ENCODE results near the gene NOC2L. TPM values are rescaled to one million over a fixed set of nuclear protein-coding genes. Genes with fewer than 3 reads are reported as not detected.
"Not testable (repeated sequence)": the region's sequence is repeated elsewhere in the genome, so short reads cannot be mapped to it uniquely, and the experiment has no call there.

The NOC2L gene
- total RNA-seq, 2 experiments from 2014 or later = 61.7 to 68.7 TPM

- peak; percentile 60 for DNase-seq
- H3K27me3 Mint-ChIP-seq (ENCODE audit: low read depth) = peaks cover 36% of the 10 kb centered on the region
- H3K36me3 Mint-ChIP-seq (ENCODE audit: low read depth) = no peaks in the 10 kb centered on the region
- H3K4me3 Mint-ChIP-seq = peak within 1 kb of the TSS; percentile 65
- peak; percentile 36 for ATAC-seq
- peak within 1 kb of the TSS; percentile 74 for H3K27ac Mint-ChIP-seq
- H3K4me1 Mint-ChIP-seq (ENCODE audit: low read depth) = peaks cover 29% of the 10 kb centered on the region
- H3K9me3 Mint-ChIP-seq (ENCODE audit: insufficient read depth) = no peaks in the 10 kb centered on the region
- CTCF ChIA-PET = interaction anchor here (1.1 to 3.6 kb wide), 3 partner anchors 14 to 63 kb away, joined by 3 to 14 read pairs (median 4); partner anchors contain the start of gene ISG15
- POLR2A ChIA-PET = no interaction called here
These were observed 40.8 kb upstream of the NOC2L start, which contains the start of gene HES4 for GRCh38 chr1:999725-1000356. HES4 (minus strand) TSS chr1:1000097; CDS start chr1:999973, 124 bp downstream.

- CTCF ChIA-PET = interaction anchor here (1.1 to 3.6 kb wide), 3 partner anchors 15 to 64 kb away, joined by 3 to 14 read pairs (median 4); partner anchors contain the start of gene ISG15
- ATAC-seq = peak; percentile 16
These were observed 40.1 kb upstream of the NOC2L start for GRCh38 chr1:998995-999724.

DNA sequence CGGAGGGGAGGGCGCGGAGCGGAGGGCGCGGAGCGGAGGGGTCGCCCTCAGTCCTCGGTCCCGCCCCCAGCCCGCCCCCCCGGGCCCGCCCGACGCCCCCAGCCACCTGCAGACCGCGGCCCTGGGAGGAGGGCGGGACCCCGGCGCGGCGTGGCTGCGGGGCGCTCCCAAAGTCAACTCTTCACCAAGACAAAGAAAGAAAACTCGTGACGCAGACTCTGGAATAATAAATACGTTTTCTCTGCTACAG lies 39.6 kb upstream of the NOC2L start:
- H3K9me3 Mint-ChIP-seq (ENCODE audit: insufficient read depth) = no peaks in the 10 kb centered on the region
- H3K4me3 Mint-ChIP-seq = no peak overlapping the region
- POLR2A ChIA-PET = no interaction called here
- peaks cover 37% of the 10 kb centered on the region for H3K27me3 Mint-ChIP-seq (ENCODE audit: low read depth)
- no peak overlapping the region for H3K27ac Mint-ChIP-seq
- ATAC-seq = no peak
- DNase-seq = no peak
- CTCF ChIA-PET = interaction anchor here (3.6 kb wide), 1 partner anchor 15 kb away, joined by 14 read pairs; no protein-coding TSS in a partner anchor
- peaks cover 21% of the 10 kb centered on the region for H3K4me1 Mint-ChIP-seq (ENCODE audit: low read depth)
- H3K36me3 Mint-ChIP-seq (ENCODE audit: low read depth) = no peaks in the 10 kb centered on the region

More at GRCh38 chr1:998995-999724, 40.1 kb upstream of the NOC2L start:
- Mint-ChIP-seq H3K4me1 (ENCODE audit: low read depth) (peaks cover 22% of the 10 kb centered on the region), H3K27ac (no peak overlapping the region), H3K27me3 (ENCODE audit: low read depth) (peaks cover 37% of the 10 kb centered on the region), H3K4me3 (peak overlapping the region; percentile 42), H3K36me3 (ENCODE audit: low read depth) (no peaks in the 10 kb centered on the region), H3K9me3 (ENCODE audit: insufficient read depth) (no peaks in the 10 kb centered on the region)
- POLR2A ChIA-PET = no interaction called here
- DNase-seq = no peak

DNA sequence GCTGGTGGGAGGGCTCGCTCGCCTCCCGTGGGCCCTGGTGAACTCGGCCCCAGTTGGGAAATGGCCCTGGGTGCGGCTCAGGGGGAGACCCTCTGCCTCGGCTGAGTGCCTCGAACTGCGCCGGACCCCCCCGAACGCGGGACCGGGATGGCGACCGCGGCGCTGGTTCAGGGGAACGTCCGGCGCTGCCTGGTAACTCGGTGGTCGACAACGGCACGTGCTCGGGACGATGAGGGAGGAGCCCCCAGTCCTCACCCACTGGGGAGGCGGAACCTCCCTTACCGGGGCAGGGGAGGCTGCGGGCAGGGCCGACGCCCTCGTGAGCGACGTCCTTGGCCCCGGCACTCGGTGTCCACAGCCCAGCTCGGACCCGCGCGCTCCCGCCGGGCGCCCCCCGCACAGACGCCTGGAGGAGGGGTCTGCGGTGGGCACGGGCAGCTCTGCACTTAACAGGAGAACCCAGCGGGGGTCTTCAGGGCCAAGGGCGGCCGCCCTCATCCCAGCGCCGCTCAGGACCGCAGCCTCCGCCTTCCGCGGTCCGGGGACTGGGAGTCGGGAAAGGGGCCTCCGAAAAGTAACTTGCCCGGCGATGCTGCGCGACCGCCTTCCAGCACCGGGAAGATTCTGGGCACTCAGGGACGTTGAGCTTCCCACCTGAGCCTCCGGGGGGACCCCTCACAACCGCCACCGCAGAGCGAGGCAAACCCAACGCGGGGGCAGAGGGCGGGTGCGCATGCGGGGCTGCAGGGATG lies 39.1 kb upstream of the NOC2L start:
- no peak for DNase-seq
- ChIA-PET CTCF (interaction anchor here (3.6 kb wide), 1 partner anchor 14 kb away, joined by 14 read pairs; no protein-coding TSS in a partner anchor), POLR2A (interaction anchor here (0.9 kb wide), 1 partner anchor 16 kb away, joined by 3 read pairs; the partner anchor contains the start of gene ISG15)
- Mint-ChIP-seq H3K27ac (no peak overlapping the region), H3K9me3 (ENCODE audit: insufficient read depth) (no peaks in the 10 kb centered on the region), H3K27me3 (ENCODE audit: low read depth) (peaks cover 34% of the 10 kb centered on the region), H3K4me3 (no peak overlapping the region), H3K4me1 (ENCODE audit: low read depth) (peaks cover 18% of the 10 kb centered on the region), H3K36me3 (ENCODE audit: low read depth) (no peaks in the 10 kb centered on the region)
- ATAC-seq = no peak

GRCh38 chr1:997713-997992 lies 38.6 kb upstream of the NOC2L start:
- no peak overlapping the region for H3K27ac Mint-ChIP-seq
- DNase-seq = no peak
- peaks cover 17% of the 10 kb centered on the region for H3K4me1 Mint-ChIP-seq (ENCODE audit: low read depth)
- POLR2A ChIA-PET = interaction anchor here (0.9 kb wide), 1 partner anchor 16 kb away, joined by 3 read pairs; the partner anchor contains the start of gene ISG15
- H3K27me3 Mint-ChIP-seq (ENCODE audit: low read depth) = peaks cover 33% of the 10 kb centered on the region
- ATAC-seq = no peak
- peaks cover under 1% of the 10 kb centered on the region for H3K36me3 Mint-ChIP-seq (ENCODE audit: low read depth)
- CTCF ChIA-PET = interaction anchor here (0.8 to 3.6 kb wide), 2 partner anchors 14 to 66 kb away, joined by 3 to 14 read pairs; no protein-coding TSS in a partner anchor
- no peak overlapping the region for H3K4me3 Mint-ChIP-seq
- H3K9me3 Mint-ChIP-seq (ENCODE audit: insufficient read depth) = peaks cover 1% of the 10 kb centered on the region

DNA sequence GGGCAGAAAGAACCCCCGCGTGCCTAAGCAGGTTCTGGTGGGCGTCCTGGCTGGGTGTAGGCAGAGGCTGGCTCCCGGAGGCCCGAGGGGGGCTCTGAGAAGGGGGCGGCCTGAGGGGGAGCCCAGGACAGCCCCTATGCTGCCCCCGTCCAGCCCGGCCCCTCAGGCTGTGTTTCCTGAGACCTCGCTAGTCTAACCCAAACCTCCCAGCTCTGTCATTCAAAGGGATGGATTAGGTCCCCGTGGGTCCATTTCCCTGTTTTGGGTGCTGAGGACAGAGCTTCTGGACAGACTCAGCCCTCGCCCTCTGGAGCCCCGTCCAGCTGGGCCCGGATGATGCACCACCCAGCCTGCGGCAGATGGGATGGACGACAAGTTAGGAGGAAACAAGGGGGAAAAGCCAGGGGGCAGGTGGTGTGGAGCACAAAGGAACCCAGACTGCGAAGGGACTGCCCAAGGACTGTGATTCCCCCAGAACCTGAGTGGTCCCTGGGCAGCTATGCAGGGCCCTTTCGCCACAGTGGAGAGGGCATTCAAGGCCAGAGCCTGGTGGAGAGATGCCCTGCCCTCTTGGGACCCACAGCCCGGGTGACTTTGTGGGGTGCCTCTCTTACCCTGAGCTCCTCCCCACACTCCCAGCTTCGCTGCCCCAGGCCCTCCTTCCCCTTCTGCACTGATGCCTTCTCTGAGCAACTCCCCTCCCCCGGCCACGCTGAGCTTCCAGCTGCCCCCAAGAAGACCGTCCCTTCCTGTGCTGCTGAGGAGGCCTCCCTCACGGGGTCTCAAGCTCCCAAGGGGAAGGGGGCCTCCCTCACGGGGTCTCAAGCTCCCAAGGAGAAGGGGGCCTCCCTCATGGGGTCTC lies 38.0 kb upstream of the NOC2L start:
- no peak for DNase-seq
- ChIA-PET POLR2A (interaction anchor here (1.0 kb wide), 1 partner anchor 16 kb away, joined by 3 read pairs; the partner anchor contains the start of gene ISG15), CTCF (interaction anchor here (0.8 to 3.6 kb wide), 2 partner anchors 13 to 67 kb away, joined by 3 to 14 read pairs; no protein-coding TSS in a partner anchor)
- Mint-ChIP-seq H3K9me3 (ENCODE audit: insufficient read depth) (peaks cover 5% of the 10 kb centered on the region), H3K27ac (no peak overlapping the region), H3K4me3 (no peak overlapping the region), H3K27me3 (ENCODE audit: low read depth) (peaks cover 35% of the 10 kb centered on the region), H3K4me1 (ENCODE audit: low read depth) (peaks cover 20% of the 10 kb centered on the region), H3K36me3 (ENCODE audit: low read depth) (peaks cover 4% of the 10 kb centered on the region)
- no peak for ATAC-seq

GRCh38 chr1:995665-996633 lies 36.9 kb upstream of the NOC2L start:
- DNase-seq (no peak), ATAC-seq (no peak)
- peaks cover 8% of the 10 kb centered on the region for H3K9me3 Mint-ChIP-seq (ENCODE audit: insufficient read depth)
- H3K36me3 Mint-ChIP-seq (ENCODE audit: low read depth) = peaks cover 4% of the 10 kb centered on the region
- H3K27me3 Mint-ChIP-seq (ENCODE audit: low read depth) = peaks cover 35% of the 10 kb centered on the region
- H3K27ac Mint-ChIP-seq = peak overlapping the region; percentile 44
- H3K4me3 Mint-ChIP-seq = no peak overlapping the region
- POLR2A ChIA-PET = interaction anchor here (1.0 to 1.2 kb wide), 3 partner anchors 17 to 23 kb away, joined by 3 to 8 read pairs (median 3); partner anchors contain the start of gene ISG15
- H3K4me1 Mint-ChIP-seq (ENCODE audit: low read depth) = peaks cover 29% of the 10 kb centered on the region
- CTCF ChIA-PET = interaction anchor here (4.7 kb wide), 1 partner anchor 12 kb away, joined by 37 read pairs; no protein-coding TSS in a partner anchor

- not testable (repeated sequence) for H3K27ac Mint-ChIP-seq; H3K9me3 Mint-ChIP-seq (ENCODE audit: insufficient read depth); H3K4me3 Mint-ChIP-seq; ATAC-seq; DNase-seq; H3K36me3 Mint-ChIP-seq (ENCODE audit: low read depth)
- ChIA-PET CTCF (interaction anchor here (0.6 to 4.7 kb wide), 4 partner anchors 10 to 476 kb away, joined by 3 to 37 read pairs (median 4); partner anchors contain the start of gene ISG15), POLR2A (interaction anchor here (1.1 to 1.2 kb wide), 2 partner anchors 19 to 24 kb away, joined by 3 to 8 read pairs; partner anchors contain the start of gene ISG15)
- Mint-ChIP-seq H3K27me3 (ENCODE audit: low read depth) (peaks cover 35% of the 10 kb centered on the region), H3K4me1 (ENCODE audit: low read depth) (peaks cover 24% of the 10 kb centered on the region)
These were observed 35.5 kb upstream of the NOC2L start for GRCh38 chr1:994546-994945.

GRCh38 chr1:993379-993995 lies 34.4 kb upstream of the NOC2L start:
- Mint-ChIP-seq H3K27me3 (ENCODE audit: low read depth) (peaks cover 44% of the 10 kb centered on the region), H3K4me3 (no peak overlapping the region), H3K36me3 (ENCODE audit: low read depth) (peaks cover 4% of the 10 kb centered on the region), H3K27ac (no peak overlapping the region), H3K4me1 (ENCODE audit: low read depth) (peaks cover 22% of the 10 kb centered on the region), H3K9me3 (ENCODE audit: insufficient read depth) (peaks cover 8% of the 10 kb centered on the region)
- ChIA-PET CTCF (interaction anchor here (0.8 to 4.7 kb wide), 5 partner anchors 9 to 70 kb away, joined by 3 to 37 read pairs (median 11); partner anchors contain the start of gene ISG15), POLR2A (no interaction called here)
- ATAC-seq (no peak), DNase-seq (no peak)

- Mint-ChIP-seq H3K27ac (no peak overlapping the region), H3K36me3 (ENCODE audit: low read depth) (peaks cover 4% of the 10 kb centered on the region), H3K27me3 (ENCODE audit: low read depth) (peaks cover 46% of the 10 kb centered on the region), H3K4me1 (ENCODE audit: low read depth) (peaks cover 20% of the 10 kb centered on the region), H3K9me3 (ENCODE audit: insufficient read depth) (peaks cover 8% of the 10 kb centered on the region), H3K4me3 (no peak overlapping the region)
- ATAC-seq (no peak), DNase-seq (no peak)
- CTCF ChIA-PET = interaction anchor here (0.8 to 4.7 kb wide), 5 partner anchors 8 to 71 kb away, joined by 3 to 37 read pairs (median 11); no protein-coding TSS in a partner anchor
- POLR2A ChIA-PET = no interaction called here
These were observed 33.3 kb upstream of the NOC2L start for GRCh38 chr1:992362-992761.
